HG02610 (cell line): Measurements from ENCODE around the gene MARK3.
"Not testable (repeated sequence)": the region's sequence is repeated elsewhere in the genome, so short reads cannot be mapped to it uniquely, and the experiment has no call there.

Experiments used
- ATAC-seq: cut with Tn5 transposase; IDR thresholded peaks from one replicate; pipeline ENCODE4 v1.9.1; 2021; ENCODE audit warnings: mild to moderate bottlenecking, moderate library complexity; ENCODE audit not compliant: unreplicated experiment

The MARK3 gene

GRCh38 chr14:103524002-103524935 lies 139.1 kb downstream of the MARK3 start:
- no peak for ATAC-seq

- not testable (repeated sequence) for ATAC-seq
Measured at GRCh38 chr14:103525430-103526246, 140.4 kb downstream of the MARK3 start.

GRCh38 chr14:103526247-103526913 lies 141.2 kb downstream of the MARK3 start:
- ATAC-seq, result no peak

GRCh38 chr14:103526914-103527248 lies 141.7 kb downstream of the MARK3 start:
- no peak for ATAC-seq

GRCh38 chr14:103527408-103528145 lies 142.4 kb downstream of the MARK3 start:
- peak; percentile 85 for ATAC-seq

GRCh38 chr14:103528146-103528586 lies 143.0 kb downstream of the MARK3 start:
- no peak for ATAC-seq

- ATAC-seq, result peak; percentile 18
Measured at GRCh38 chr14:103528587-103529382, 143.6 kb downstream of the MARK3 start, which contains the start of gene TRMT61A. Gene TRMT61A (plus strand): TSS chr14:103529196. CDS start chr14:103529979, 783 bp downstream.

GRCh38 chr14:103529383-103530365 lies 144.5 kb downstream of the MARK3 start:
- no peak for ATAC-seq

GRCh38 chr14:103530390-103530789 lies 145.2 kb downstream of the MARK3 start:
- ATAC-seq, result no peak

GRCh38 chr14:103530831-103531230 lies 145.6 kb downstream of the MARK3 start:
- no peak for ATAC-seq

GRCh38 chr14:103531421-103532215 lies 146.4 kb downstream of the MARK3 start:
- ATAC-seq, result no peak

GRCh38 chr14:103532216-103533136 lies 147.3 kb downstream of the MARK3 start:
- no peak for ATAC-seq

- ATAC-seq, result no peak
Measured at GRCh38 chr14:103533137-103533998, 148.2 kb downstream of the MARK3 start.

GRCh38 chr14:103533999-103534575 lies 148.9 kb downstream of the MARK3 start:
- ATAC-seq, result no peak

GRCh38 chr14:103534576-103535061 lies 149.4 kb downstream of the MARK3 start:
- no peak for ATAC-seq
